ENCODE data around the gene ERCC5.

Gene ERCC5

GRCh38 chr13:102917019-102917418, 71.2 kb downstream of the ERCC5 start:
- Mint-ChIP-seq H3K27me3 (peaks cover 26% of the 10 kb centered on the region), H3K9me3 (no peaks in the 10 kb centered on the region)

GRCh38 chr13:102922184-102922583, 76.4 kb downstream of the ERCC5 start:
- peaks cover 10% of the 10 kb centered on the region for H3K9me3 Mint-ChIP-seq
- peaks cover 28% of the 10 kb centered on the region for H3K27me3 Mint-ChIP-seq

More at GRCh38 chr13:102917019-102917418, 71.2 kb downstream of the ERCC5 start:
- H3K36me3 Mint-ChIP-seq: no peaks in the 10 kb centered on the region
- no peak overlapping the region for H3K4me3 Mint-ChIP-seq
- H3K27ac Mint-ChIP-seq: no peak overlapping the region
- no peaks in the 10 kb centered on the region for H3K4me1 Mint-ChIP-seq

More at GRCh38 chr13:102922184-102922583, 76.4 kb downstream of the ERCC5 start:
- no peak overlapping the region for H3K4me3 Mint-ChIP-seq
- H3K27ac Mint-ChIP-seq: no peak overlapping the region
- H3K36me3 Mint-ChIP-seq: no peaks in the 10 kb centered on the region
- H3K4me1 Mint-ChIP-seq: no peaks in the 10 kb centered on the region
